DLD1 (cell line): Measurements from ENCODE around the gene GSG1L.
"Not testable (repeated sequence)": the region's sequence is repeated elsewhere in the genome, so short reads cannot be mapped to it uniquely, and the experiment has no call there.

Experiments used
- in situ Hi-C: cut with HindIII; loops from 2 replicates; pipeline ENCODE4 v1.10.0; 2017; ENCODE audit warnings: low sequenced_read_pairs

The GSG1L gene

DNA sequence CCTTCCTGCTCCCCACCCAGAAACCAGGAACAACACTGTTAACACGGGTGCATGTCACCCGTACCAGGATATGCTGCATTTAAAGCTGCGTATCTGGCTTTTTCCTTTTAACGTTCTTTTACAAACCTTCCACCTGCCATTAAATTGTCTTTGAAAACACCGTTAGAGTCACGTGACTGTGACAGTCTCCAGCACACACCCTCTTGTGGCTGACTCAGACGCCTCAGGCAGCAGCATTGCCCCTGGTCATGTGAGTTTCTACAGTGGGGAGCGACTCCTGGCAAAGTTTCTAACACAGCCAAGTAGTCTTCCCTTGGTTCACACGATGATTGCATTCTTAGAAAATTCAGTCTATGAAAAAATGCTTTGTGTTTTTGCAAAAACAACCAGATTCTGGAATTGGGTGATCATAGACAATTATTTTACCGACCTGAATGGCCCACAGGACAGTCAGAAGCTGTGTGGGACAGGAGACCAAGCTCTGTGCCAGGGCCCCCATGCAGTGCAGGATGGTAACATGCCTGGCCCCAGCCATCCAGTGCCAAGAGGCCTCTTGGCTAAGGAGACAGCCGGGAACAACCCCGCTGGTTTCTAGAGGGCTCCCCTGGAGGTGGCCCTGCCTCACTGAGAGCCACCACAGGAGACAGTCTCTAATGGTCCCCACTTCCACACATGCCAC, 314.5 kb downstream of the GSG1L start:
- in situ Hi-C loops, result no loop called here

DNA sequence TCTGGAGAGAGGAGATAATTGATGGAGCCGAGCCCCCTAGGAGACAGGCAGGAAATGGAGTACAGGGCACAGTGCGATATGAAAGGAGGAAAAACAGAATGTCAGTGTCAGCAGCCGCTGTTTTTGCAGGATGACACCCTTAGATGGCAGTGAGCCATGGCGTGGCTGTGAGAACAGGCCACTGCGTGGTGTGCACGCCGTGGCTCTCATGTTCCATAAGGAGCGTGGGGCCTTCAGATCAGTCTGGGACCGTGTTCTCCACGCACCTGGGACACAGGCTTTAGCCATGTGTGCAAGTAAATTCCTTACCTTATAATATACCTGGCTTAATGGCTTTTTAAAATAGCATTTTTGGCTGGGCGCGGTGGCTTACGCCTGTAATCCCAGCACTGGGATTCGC, 315.6 kb downstream of the GSG1L start:
- in situ Hi-C loops, result no loop called here

DNA sequence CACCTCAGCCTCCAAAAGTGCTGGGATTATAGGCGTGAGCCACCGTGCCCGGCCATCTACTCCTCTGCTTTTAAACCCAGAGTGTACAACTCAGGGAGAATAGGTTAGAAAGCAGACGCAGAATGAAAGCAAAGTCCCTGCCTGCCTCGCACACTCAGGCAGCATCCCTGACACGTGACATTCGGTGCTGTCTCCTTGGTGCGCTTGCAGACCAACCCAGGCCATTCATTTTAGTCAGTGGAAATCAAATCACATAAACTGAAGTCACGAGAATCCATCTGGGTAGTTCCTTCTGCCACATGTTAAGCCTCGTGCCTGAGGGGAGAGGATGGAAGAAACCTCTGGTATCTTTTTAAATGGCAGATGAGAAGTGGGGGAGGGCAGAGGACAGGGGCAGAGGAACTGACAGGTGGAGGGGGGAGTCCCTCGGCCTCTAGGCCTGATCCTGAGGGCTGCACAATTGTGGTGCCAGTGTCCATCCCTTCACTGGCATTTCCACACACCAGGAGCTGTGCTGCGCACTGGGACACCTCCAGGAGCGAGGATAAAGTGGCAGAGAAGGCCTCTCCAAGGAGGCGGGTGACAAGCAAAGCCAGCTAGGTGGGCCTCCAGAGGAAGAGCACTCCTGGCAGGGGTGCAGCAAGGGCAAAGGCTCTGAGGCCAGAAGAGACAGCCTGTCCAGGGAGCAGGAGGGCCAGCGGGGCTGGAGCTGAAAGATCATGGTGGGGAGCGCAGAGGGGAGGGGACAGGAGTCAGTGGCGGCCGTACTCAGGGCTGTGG, 317.2 kb downstream of the GSG1L start:
- in situ Hi-C loops, result no loop called here

DNA sequence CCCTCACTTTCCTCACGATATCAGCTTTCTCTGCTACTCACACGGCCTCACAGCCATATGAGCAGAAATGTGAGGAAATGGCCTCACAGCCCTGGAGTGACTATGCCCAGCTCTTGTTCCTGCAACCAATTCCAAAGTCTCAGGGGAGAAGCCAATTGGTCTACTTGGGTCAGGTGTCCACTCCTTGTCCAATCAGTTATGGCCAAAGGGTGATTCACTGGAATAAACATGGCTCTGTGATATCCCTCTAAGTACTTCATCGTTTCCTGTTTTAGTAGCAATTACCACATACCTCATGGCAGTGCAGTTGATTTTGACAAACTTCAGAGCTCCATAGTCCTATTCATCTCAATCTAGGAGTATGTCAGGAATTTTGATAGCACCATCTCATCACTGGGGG, 318.2 kb downstream of the GSG1L start:
- in situ Hi-C loops, result no loop called here

DNA sequence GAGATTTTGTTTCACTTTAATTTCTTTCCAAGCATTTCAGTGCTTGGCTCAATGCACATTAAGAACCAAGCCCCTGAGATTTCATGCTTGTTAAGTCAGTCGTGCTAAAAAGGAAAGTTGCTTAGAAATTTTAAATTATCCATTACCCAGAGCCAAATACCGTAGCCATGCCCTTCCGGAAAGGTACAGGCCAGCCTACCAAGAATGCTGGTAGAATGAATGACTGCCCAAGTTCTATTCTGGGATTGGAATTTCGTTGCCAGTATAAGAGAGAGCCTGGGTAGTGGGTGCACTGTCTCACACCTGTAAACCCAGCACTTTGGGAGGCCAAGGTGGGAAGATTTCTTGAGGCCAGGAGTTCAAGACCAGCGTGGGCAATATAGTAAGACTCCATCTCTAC, 319.6 kb downstream of the GSG1L start:
- in situ Hi-C loops, result no loop called here

DNA sequence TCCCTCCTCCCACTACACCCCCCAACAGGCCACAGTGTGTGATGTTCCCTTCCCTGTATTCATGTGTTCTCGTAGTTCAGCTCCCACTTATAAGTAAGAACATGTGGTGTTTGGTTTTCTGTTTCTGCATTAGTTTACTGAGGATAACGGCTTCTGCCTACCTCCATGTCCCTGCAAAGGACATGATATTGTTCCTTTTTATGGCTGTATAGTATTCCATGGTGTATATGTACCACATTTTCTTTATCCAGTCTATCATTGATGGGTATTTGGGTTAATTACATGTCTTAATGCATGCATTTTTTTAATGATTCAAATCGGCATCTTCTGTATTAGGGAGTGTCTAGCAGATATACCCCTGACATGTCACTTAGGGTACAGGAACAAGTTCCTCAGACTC, 320.5 kb downstream of the GSG1L start:
- in situ Hi-C loops, result not testable (repeated sequence)

DNA sequence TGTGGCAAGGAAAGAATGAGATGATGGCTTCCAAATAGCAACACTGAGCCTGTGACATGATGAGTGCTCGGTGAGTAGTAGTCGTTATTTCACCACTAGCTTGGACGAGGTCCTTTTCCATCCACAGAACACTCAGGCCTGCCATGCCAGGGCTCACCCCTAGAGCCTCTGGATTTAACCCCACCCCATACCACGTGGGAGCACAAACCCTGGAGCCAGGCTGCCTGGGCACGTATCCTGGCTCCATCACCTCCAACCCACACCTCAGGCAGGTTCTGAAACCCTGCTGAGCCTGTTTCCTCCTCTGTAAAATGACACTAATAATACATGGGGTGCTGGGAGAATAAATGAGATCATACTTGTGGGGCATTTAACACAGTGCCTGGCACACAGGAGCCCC, 321.2 kb downstream of the GSG1L start:
- in situ Hi-C loops, result no loop called here

DNA sequence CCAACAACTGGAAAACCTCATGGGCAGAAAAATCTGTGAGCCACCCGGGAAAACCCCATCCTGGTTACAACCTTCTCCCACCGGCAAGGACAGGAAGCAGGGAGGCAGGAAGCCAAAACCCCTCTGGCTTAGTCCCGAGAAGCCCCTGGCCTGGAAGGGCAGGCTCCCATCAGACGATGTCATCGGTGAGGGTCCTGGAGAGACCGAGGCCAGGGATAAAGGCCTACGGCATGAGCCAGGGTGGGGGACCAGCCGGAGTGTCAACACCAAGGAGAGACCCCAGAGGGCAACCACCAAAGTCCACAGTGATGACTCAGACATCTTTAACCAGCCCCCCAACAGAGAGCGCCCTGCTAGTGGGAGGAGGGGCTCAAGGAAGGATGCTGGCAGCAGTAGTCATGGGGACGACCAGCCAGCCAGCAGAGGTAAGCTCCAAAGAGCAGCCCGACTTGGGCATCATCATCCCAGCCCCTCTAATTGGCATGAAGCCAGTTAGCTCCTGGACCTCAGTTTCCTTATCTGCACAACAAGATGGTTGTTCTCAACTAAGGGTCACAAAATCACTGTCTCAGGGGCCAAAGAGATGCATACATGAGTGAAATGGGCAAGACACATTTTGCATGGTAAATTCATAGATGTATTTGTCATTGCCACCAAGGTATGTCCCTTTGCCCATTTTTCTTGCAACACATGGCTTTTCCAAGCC, 322.9 kb downstream of the GSG1L start:
- in situ Hi-C loops, result no loop called here

DNA sequence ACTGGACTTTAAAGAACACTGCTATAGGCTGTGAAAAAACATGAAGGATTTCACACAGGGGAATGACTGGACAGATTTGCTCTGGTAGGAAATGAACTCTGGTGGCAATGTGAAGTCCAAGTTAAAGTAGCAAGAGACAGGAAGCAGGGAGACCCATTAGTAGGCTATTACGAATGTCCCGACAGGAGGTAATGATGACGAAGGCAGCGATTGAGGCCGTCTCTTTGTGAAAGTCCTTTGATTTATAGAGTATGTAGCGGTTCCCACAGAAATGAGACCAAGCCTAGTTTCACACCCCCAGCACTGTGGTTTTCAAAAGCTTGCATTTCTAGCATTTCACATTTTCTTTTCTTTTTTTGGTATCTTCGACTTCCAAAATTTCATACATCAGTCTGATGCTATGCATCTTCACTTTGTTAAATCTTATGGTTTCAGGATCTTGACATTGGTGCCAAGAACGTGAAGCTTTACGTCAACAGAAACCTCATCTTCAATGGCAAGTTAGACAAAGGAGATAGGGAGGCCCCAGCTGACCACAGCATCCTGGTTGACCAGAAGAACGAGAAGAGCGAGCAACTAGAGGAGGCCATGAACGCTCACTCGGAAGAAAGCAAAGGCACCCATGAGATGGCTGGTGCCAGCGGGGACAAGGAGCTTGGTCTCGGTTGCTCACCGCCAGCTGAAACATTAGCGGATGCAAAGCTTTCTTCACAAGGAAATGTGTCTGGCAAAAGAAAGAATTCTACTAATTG, 323.7 kb downstream of the GSG1L start:
- in situ Hi-C loops, result no loop called here

DNA sequence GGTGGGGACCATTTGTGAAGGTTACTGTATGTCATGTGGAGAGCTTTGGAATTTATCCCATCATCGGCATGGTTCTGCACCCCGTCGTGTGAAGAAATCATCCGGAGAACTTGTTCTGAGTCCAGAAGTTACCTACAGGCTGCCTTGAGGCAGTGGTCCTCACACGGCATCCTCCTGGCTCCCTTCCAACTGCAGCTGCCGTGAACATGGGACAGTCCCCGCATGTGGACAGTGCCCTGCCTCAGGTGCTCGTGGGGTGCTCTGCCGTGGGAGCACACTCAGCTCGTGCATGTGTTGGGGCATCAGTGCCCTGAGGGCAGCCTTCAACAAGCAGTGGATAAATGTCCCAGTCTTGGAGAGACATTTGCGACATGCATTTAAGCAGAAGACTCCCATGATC, 324.9 kb downstream of the GSG1L start:
- in situ Hi-C loops, result no loop called here
